ENCODE data around the gene TK2.

GRCh38 chr16:66467611-66468010 lies 82.3 kb downstream of the TK2 start:
- TF ChIP-seq, protein P1, sequence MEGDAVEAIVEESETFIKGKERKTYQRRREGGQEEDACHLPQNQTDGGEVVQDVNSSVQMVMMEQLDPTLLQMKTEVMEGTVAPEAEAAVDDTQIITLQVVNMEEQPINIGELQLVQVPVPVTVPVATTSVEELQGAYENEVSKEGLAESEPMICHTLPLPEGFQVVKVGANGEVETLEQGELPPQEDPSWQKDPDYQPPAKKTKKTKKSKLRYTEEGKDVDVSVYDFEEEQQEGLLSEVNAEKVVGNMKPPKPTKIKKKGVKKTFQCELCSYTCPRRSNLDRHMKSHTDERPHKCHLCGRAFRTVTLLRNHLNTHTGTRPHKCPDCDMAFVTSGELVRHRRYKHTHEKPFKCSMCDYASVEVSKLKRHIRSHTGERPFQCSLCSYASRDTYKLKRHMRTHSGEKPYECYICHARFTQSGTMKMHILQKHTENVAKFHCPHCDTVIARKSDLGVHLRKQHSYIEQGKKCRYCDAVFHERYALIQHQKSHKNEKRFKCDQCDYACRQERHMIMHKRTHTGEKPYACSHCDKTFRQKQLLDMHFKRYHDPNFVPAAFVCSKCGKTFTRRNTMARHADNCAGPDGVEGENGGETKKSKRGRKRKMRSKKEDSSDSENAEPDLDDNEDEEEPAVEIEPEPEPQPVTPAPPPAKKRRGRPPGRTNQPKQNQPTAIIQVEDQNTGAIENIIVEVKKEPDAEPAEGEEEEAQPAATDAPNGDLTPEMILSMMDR (IDR thresholded peaks at IDR 0.05 in 8 of 11, conservative IDR thresholded peaks at IDR 0.05 in 3 of 11): no peak
- no peak for TF ChIP-seq POLR2AphosphoS5 (IDR thresholded peaks at IDR 0.05)
